Gastroesophageal sphincter (tissue), 4 donors: ENCODE measurements around the gene HDAC4. TPM values are rescaled to one million over a fixed set of nuclear protein-coding genes. Genes with fewer than 3 reads are reported as not detected.

Source experiments
- ATAC-seq: fragments of 150-250 bp; one replicate; pipeline ENCODE4 v1.9.1; 2016; ENCODE audit warnings: mild to moderate bottlenecking, moderate library complexity
- H3K27ac ChIP-seq, 4 donors: fragments of 200-600 bp; sonication (generic) in 3 of 4; 1 replicate in 3 of 4; 2 replicates in 1 of 4; pipeline ENCODE4 v1.5.1; 2016 to 2019
- H3K27me3 ChIP-seq: fragments of 200-600 bp; sonication (generic); one replicate; pipeline ENCODE4 v1.5.1; 2019
- H3K36me3 ChIP-seq, 2 donors: fragments of 200-600 bp; sonication (generic); one replicate each; pipeline ENCODE4 v1.5.1; 2019; ENCODE audit warnings: control low read depth in 1 of 2
- H3K4me1 ChIP-seq, 3 donors: fragments of 200-600 bp; sonication (generic); 1 replicate in 2 of 3; 2 replicates in 1 of 3; pipeline ENCODE4 v1.5.1; 2016 to 2019; ENCODE audit warnings: control low read depth in 2 of 3
- H3K4me3 ChIP-seq, 2 donors: fragments of 200-600 bp; sonication (generic); one replicate each; pipeline ENCODE4 v1.5.1; 2019; ENCODE audit warnings: mild to moderate bottlenecking in 1 of 2, moderate library complexity in 1 of 2
- H3K9me3 ChIP-seq, 3 donors: fragments of 200-600 bp; sonication (generic); one replicate each; pipeline ENCODE4 v1.5.1; 2017 to 2019; ENCODE audit warnings: control low read depth in 2 of 3
- EP300 ChIP-seq: sonication (generic); formaldehyde crosslinking; IDR thresholded peaks from one replicate; pipeline ENCODE4 v1.6.1; 2017; ENCODE audit warnings: antibody characterized with exemption, mild to moderate bottlenecking
- POLR2A ChIP-seq, 2 donors: fragments of 450-650 bp; IDR thresholded peaks; one replicate each; pipeline ENCODE4 v1.6.1; 2017; ENCODE audit warnings: antibody characterized with exemption in 2 of 2, mild to moderate bottlenecking in 2 of 2, moderate library complexity in 1 of 2
- POLR2AphosphoS5 ChIP-seq: sonication (generic); formaldehyde crosslinking; IDR thresholded peaks from one replicate; pipeline ENCODE4 v1.6.1; 2017; ENCODE audit warnings: antibody characterized with exemption
- WGBS, 2 donors: methylation state at CpG; one replicate each; pipeline ENCODE4 v1.1.5; 2018; ENCODE audit warnings: low coverage in 1 of 2; 5-methylcytosine and 5-hydroxymethylcytosine counted together
- total RNA-seq, 4 donors: library from RNA; depleted of rRNA; stranded (reverse); fragments of >200 nt; gene quantifications; one replicate each; pipeline ENCODE4 v1.1.0, GENCODE V29; 2016
- TF ChIP-seq, protein P1 (sequence below), 4 experiments: fragments of 200-600 bp in 2 of 4; fragments of 450-650 bp in 2 of 4; sonication (generic) in 1 of 4; IDR thresholded peaks; one replicate each; pipeline ENCODE4 v1.5.1; 2017 to 2019; ENCODE audit warnings: antibody characterized with exemption in 4 of 4, mild to moderate bottlenecking in 2 of 4, moderate library complexity in 2 of 4

Gene HDAC4
- total RNA-seq, 4 donors from 2014 or later = 41.3 to 104 (median 85.8) TPM

DNA sequence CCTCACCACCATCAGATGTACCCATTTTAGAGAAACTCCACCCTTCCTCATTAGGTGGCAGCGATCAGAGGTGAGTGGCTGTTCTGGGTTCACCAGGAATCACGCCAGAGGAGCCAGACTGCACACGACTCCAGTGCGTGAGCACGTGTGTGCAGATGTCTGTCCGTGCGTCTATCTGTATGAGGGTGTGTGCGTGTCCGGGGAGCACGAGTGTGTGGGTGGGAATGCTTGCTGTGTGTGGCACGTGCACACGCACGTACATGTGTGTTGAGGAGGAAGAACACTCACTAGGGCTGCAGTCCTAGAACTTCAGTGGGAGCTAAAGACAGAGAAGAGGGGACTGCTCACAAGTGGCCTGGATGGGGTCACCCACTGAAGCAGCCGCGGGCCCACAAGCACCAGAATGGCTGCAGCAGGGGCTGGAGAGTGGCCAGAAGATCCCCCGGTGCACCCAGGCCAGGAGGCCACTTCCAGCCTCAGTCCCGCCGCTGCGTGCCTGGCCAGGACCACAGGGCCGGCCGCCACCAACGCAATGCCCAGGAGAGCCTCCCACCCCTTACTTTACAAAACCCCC lies 13.9 kb downstream of the HDAC4 start:
- WGBS, 2 donors = 100% methylated on average over 1 of the region's 22 CpGs; no CpG with 5 or more reads in 1 of the 2 donors
- no peak overlapping the region for H3K27ac ChIP-seq
- H3K36me3 ChIP-seq = peaks cover 0 to 22% of the 10 kb centered on the region in 2 donors
- TF ChIP-seq EP300 (no peak), POLR2A (IDR thresholded peaks at IDR 0.05) (no peak), POLR2AphosphoS5 (no peak)
- TF ChIP-seq, protein P1, sequence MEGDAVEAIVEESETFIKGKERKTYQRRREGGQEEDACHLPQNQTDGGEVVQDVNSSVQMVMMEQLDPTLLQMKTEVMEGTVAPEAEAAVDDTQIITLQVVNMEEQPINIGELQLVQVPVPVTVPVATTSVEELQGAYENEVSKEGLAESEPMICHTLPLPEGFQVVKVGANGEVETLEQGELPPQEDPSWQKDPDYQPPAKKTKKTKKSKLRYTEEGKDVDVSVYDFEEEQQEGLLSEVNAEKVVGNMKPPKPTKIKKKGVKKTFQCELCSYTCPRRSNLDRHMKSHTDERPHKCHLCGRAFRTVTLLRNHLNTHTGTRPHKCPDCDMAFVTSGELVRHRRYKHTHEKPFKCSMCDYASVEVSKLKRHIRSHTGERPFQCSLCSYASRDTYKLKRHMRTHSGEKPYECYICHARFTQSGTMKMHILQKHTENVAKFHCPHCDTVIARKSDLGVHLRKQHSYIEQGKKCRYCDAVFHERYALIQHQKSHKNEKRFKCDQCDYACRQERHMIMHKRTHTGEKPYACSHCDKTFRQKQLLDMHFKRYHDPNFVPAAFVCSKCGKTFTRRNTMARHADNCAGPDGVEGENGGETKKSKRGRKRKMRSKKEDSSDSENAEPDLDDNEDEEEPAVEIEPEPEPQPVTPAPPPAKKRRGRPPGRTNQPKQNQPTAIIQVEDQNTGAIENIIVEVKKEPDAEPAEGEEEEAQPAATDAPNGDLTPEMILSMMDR (IDR thresholded peaks at IDR 0.05) = no peak
- no peak overlapping the region for H3K4me3 ChIP-seq
- no peak for ATAC-seq
- H3K4me1 ChIP-seq = peaks cover 0 to 30% (median 0%) of the 10 kb centered on the region in 3 donors
- no peaks in the 10 kb centered on the region for H3K9me3 ChIP-seq
- no peaks in the 10 kb centered on the region for H3K27me3 ChIP-seq

DNA sequence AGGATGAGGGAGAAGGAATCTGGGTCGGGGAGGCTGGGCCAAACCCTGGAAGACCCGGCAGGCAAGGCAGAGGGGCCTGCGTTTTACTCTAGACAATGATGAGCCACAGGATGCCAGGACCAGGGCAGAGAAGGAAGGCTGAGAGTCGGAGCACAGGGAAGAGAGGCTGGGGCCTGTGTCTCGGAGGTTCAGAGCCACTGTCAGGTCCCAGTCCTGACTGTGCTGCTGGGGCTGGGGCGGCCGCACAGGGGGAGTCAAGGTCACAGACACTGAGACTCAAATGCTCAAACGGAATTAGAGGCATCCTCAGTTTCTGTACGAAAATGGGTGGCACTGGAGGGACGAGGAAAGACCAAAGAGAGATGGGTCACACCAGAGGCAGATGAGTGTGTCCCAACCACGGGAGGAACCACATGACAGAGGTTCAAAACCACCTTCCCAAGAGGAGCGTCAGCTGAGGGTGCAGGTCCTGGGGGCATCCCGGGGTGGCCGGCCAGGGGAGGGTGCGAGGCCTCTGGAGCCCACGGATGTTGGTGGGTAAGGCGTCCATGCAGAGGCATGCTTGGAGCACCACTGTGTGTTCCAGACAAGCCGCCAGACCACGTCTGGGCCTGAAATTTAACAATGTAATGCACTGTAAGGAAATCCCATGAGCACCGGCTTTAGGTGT lies 14.7 kb downstream of the HDAC4 start:
- H3K4me1 ChIP-seq = peaks cover 0 to 30% (median 0%) of the 10 kb centered on the region in 3 donors
- H3K27me3 ChIP-seq = no peaks in the 10 kb centered on the region
- no peaks in the 10 kb centered on the region for H3K9me3 ChIP-seq
- WGBS, 2 donors = 91% methylated on average over 15 of the region's 20 CpGs; no CpG with 5 or more reads in 1 of the 2 donors
- no peak overlapping the region for H3K27ac ChIP-seq
- TF ChIP-seq POLR2A (IDR thresholded peaks at IDR 0.05) (no peak), POLR2AphosphoS5 (no peak), EP300 (no peak)
- TF ChIP-seq, protein P1 (IDR thresholded peaks at IDR 0.05) = no peak
- ATAC-seq = no peak
- peaks cover 0 to 22% of the 10 kb centered on the region in 2 donors for H3K36me3 ChIP-seq
- H3K4me3 ChIP-seq = no peak overlapping the region

DNA sequence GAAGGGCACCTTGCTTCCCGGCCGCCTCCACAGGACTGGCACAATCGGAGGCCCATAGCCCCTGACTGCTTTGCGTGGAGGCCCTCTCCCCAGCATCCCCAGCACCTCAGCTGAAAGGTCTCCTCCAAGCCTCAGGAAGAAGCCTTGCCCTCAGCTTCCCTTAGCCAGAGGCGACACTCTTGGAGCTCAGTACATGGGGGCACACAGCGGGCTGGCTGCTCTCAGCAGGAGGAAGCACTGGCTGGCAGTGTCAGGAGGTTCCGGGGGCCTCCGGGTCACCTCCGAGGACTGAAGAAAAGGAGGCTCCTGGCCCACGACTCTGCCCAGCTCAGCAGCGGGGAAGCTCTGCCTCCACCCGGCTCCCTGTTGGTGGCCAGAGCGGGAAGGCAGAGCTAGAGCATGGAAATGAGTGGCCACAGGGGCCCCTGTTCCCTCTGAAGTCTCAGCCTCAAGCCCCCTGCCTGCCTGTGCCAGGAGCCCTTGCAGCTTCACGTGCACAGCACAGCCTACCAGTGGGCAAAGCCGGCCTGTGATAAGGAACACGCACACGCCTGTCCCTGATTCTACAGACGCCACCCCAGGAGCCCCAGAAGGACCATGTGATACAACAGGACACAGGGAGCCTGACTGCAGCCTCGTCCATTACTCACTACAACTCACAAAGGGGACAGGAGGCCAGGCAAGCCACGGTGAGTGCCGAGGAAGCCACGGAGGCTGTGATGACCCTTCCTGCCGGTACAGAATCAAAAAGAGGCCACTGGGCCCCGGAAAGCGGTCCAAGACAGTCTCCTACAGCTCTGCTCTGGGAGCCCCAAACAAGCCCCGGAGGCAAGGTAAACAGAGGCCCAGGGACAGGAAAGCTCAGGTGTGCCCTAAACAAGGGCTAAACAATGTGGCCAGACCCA lies 15.5 kb downstream of the HDAC4 start:
- Histone ChIP-seq H3K9me3 (no peaks in the 10 kb centered on the region), H3K4me3 (no peak overlapping the region), H3K36me3 (peaks cover 0 to 22% of the 10 kb centered on the region in 2 donors), H3K27ac (no peak overlapping the region), H3K4me1 (peaks cover 0 to 28% (median 0%) of the 10 kb centered on the region in 3 donors), H3K27me3 (no peaks in the 10 kb centered on the region)
- 96 to 100% methylated on average over 2 to 4 of the region's 26 CpGs for WGBS, 2 donors
- no peak for ATAC-seq
- TF ChIP-seq POLR2AphosphoS5 = no peak
- no peak for TF ChIP-seq EP300
- TF ChIP-seq, protein P1 (IDR thresholded peaks at IDR 0.05) = no peak
- no peak for TF ChIP-seq POLR2A (IDR thresholded peaks at IDR 0.05)

DNA sequence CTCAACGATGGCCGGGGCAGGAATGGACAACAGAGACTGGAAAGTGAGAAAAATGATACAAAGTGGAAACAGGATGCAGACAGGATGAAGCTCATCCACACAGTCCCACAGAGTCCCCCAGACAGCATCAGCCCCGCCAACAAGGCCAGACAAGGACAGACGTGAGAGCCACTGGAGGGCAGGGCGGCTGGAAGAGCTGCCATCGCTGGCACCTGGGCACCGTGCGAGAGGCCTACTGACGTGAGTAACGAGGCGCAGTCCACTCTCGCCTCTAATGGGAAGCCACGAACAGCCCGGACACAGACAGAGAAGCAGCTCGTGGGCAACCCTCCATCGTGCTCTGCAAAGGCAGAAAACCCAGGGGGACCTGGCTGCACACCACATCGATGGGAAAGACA lies 17.1 kb downstream of the HDAC4 start:
- 92 to 100% methylated on average over 1 to 15 of the region's 17 CpGs for WGBS, 2 donors
- H3K27me3 ChIP-seq = no peaks in the 10 kb centered on the region
- H3K27ac ChIP-seq = no peak overlapping the region
- ATAC-seq = no peak
- H3K4me1 ChIP-seq = peaks cover 0 to 41% (median 3%) of the 10 kb centered on the region in 3 donors
- H3K9me3 ChIP-seq = no peaks in the 10 kb centered on the region
- TF ChIP-seq, protein P1 (IDR thresholded peaks at IDR 0.05) = no peak
- TF ChIP-seq EP300 (no peak), POLR2AphosphoS5 (no peak), POLR2A (IDR thresholded peaks at IDR 0.05) (no peak)
- no peak overlapping the region for H3K4me3 ChIP-seq
- peaks cover 0 to 13% of the 10 kb centered on the region in 2 donors for H3K36me3 ChIP-seq
